Urinary bladder (tissue), 4 donors: ENCODE measurements around the gene DIDO1. TPM values are rescaled to one million over a fixed set of nuclear protein-coding genes. Genes with fewer than 3 reads are reported as not detected.

ENCODE experiments used
- DNase-seq: peaks from one replicate; pipeline ENCODE4 v3.0.0-alpha.2; 2015; ENCODE audit errors: extremely low spot score
- H3K27ac ChIP-seq: one replicate; pipeline ENCODE4 v1.5.1; 2013; ENCODE audit warnings: low read depth, mild to moderate bottlenecking, moderate library complexity
- H3K36me3 ChIP-seq: one replicate; pipeline ENCODE4 v1.6.1; 2013; ENCODE audit warnings: mild to moderate bottlenecking, moderate library complexity; ENCODE audit not compliant: insufficient read depth
- H3K4me1 ChIP-seq: one replicate; pipeline ENCODE4 v1.6.1; 2013; ENCODE audit warnings: mild to moderate bottlenecking, moderate library complexity; ENCODE audit not compliant: insufficient read depth
- H3K4me3 ChIP-seq: one replicate; pipeline ENCODE4 v1.5.1; 2013; ENCODE audit warnings: low read depth, low read length
- WGBS: extraction: QIAGEN DNeasy Blood & Tissue Kit; methylation state at CpG from one replicate; pipeline ENCODE4 v1.1.7; 2013; 5-methylcytosine and 5-hydroxymethylcytosine counted together
- polyA plus RNA-seq: library from polyadenylated mRNA; stranded (reverse); fragments of 200-250 nt; gene quantifications from one replicate; pipeline ENCODE4 v1.2.3, GENCODE V29; 2013
- total RNA-seq: library from RNA; depleted of rRNA; stranded (reverse); fragments of >200 nt; gene quantifications from one replicate; pipeline ENCODE4 v1.2.3, GENCODE V29; 2014
- donor health status: healthy with polysubstance abuse.
- donor health status: healthy.

Gene DIDO1
- total RNA-seq (50.1 TPM), polyA plus RNA-seq (44.1 TPM)

GRCh38 chr20:62926229-62927127, at the start of gene DIDO1:
Gene DIDO1, minus strand, starts transcription at chr20:62926505.
- peak within 1 kb of the TSS; percentile 99 for H3K4me3 ChIP-seq
- peaks cover 1% of the 10 kb centered on the region for H3K4me1 ChIP-seq
- peak within 1 kb of the TSS; percentile 97 for H3K27ac ChIP-seq
- H3K36me3 ChIP-seq: no peaks in the 10 kb centered on the region
- no peak for DNase-seq
- WGBS: under 1% methylated on average over 92 of the region's 92 CpGs

- 51% methylated on average over 10 of the region's 10 CpGs for whole genome bisulfite sequencing
- no peaks in the 10 kb centered on the region for H3K4me1 ChIP-seq
- no peak for DNase-seq
- no peaks in the 10 kb centered on the region for H3K36me3 ChIP-seq
- no peak overlapping the region for H3K4me3 ChIP-seq
- no peak overlapping the region for H3K27ac ChIP-seq
These were observed 49.0 kb upstream of the DIDO1 start for GRCh38 chr20:62975251-62975760.

GRCh38 chr20:62972845-62973745, 46.8 kb upstream of the DIDO1 start:
- WGBS: 14% methylated on average over 48 of the region's 48 CpGs
- H3K4me1 ChIP-seq: no peaks in the 10 kb centered on the region
- no peak for DNase-seq
- no peaks in the 10 kb centered on the region for H3K36me3 ChIP-seq
- H3K27ac ChIP-seq: no peak overlapping the region
- no peak overlapping the region for H3K4me3 ChIP-seq

GRCh38 chr20:62971950-62972844, 45.9 kb upstream of the DIDO1 start:
- DNase-seq: peak; percentile 62
- Histone ChIP-seq H3K4me3 (no peak overlapping the region), H3K4me1 (no peaks in the 10 kb centered on the region), H3K36me3 (no peaks in the 10 kb centered on the region), H3K27ac (no peak overlapping the region)
- 5% methylated on average over 38 of the region's 38 CpGs for WGBS

- H3K27ac ChIP-seq: no peak overlapping the region
- no peaks in the 10 kb centered on the region for H3K4me1 ChIP-seq
- DNase-seq: no peak
- WGBS: 82% methylated on average over 10 of the region's 10 CpGs
- no peak overlapping the region for H3K4me3 ChIP-seq
- H3K36me3 ChIP-seq: no peaks in the 10 kb centered on the region
These were observed 45.1 kb upstream of the DIDO1 start for GRCh38 chr20:62971211-62971949.

GRCh38 chr20:62970307-62971210, 44.3 kb upstream of the DIDO1 start:
- Histone ChIP-seq H3K27ac (no peak overlapping the region), H3K4me3 (no peak overlapping the region), H3K36me3 (no peaks in the 10 kb centered on the region), H3K4me1 (no peaks in the 10 kb centered on the region)
- WGBS: 43% methylated on average over 33 of the region's 33 CpGs
- no peak for DNase-seq

GRCh38 chr20:62969939-62970306, 43.6 kb upstream of the DIDO1 start:
- 76% methylated on average over 8 of the region's 8 CpGs for WGBS
- no peaks in the 10 kb centered on the region for H3K4me1 ChIP-seq
- H3K36me3 ChIP-seq: no peaks in the 10 kb centered on the region
- no peak overlapping the region for H3K27ac ChIP-seq
- H3K4me3 ChIP-seq: no peak overlapping the region
- DNase-seq: no peak

- H3K36me3 ChIP-seq: no peaks in the 10 kb centered on the region
- no peak for DNase-seq
- H3K4me3 ChIP-seq: no peak overlapping the region
- WGBS: 45% methylated on average over 16 of the region's 16 CpGs
- no peak overlapping the region for H3K27ac ChIP-seq
- no peaks in the 10 kb centered on the region for H3K4me1 ChIP-seq
These were observed 43.0 kb upstream of the DIDO1 start for GRCh38 chr20:62969179-62969760.

- 73% methylated on average over 21 of the region's 21 CpGs for WGBS
- Histone ChIP-seq H3K36me3 (no peaks in the 10 kb centered on the region), H3K4me3 (no peak overlapping the region), H3K4me1 (no peaks in the 10 kb centered on the region), H3K27ac (no peak overlapping the region)
- DNase-seq: no peak
These were observed 42.3 kb upstream of the DIDO1 start for GRCh38 chr20:62968378-62969178.

- WGBS: 90% methylated on average over 27 of the region's 27 CpGs
- no peaks in the 10 kb centered on the region for H3K36me3 ChIP-seq
- no peak overlapping the region for H3K27ac ChIP-seq
- DNase-seq: no peak
- no peaks in the 10 kb centered on the region for H3K4me1 ChIP-seq
- no peak overlapping the region for H3K4me3 ChIP-seq
These were observed 41.5 kb upstream of the DIDO1 start for GRCh38 chr20:62967628-62968351.
